ENCODE data around the gene CRNN. TPM values are rescaled to one million over a fixed set of nuclear protein-coding genes. Genes with fewer than 3 reads are reported as not detected.

Gene CRNN
- total RNA-seq, 1 donor from 2014 or later, result not detected

DNA sequence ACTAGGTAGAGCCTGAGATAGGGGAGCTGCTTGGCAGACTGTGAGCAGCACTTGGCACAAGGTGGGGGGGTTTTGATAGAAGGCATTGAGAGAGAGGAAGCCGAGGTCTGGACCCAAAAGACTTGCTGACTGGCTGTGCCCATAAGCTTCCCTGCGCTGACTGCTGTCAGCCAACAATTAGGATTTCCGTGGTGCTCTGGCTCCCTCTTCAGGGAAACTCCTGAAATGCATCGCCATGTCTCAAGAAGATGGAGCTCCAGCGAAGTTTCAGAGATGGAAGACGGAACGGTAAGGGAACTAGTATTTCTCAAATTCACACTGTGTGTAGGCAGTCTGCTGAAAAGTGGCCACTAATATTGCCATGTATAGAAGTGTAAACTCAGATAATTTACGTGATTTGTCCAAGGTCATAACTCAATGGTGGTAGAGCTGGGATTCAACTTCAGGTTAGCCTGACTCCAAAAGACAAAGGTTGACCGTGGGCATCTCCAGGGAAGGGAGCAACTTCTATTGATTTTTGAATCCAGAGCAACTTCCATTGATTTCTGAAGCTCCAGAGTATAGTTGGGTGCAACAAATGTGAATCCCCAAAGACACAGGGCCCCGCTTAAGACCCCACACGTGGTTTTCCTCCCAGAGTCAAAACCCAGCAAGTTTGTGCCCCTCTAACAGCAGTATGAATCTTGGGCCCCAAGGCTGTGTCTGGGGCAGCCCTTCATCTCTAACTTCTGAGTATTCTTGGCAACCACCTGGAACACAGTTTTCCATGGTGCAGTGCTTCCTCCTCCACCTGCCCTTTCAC lies 44.5 kb upstream of the CRNN start:
- DNase-seq (ENCODE audit: low spot score, unreplicated experiment), result peak; percentile 17

DNA sequence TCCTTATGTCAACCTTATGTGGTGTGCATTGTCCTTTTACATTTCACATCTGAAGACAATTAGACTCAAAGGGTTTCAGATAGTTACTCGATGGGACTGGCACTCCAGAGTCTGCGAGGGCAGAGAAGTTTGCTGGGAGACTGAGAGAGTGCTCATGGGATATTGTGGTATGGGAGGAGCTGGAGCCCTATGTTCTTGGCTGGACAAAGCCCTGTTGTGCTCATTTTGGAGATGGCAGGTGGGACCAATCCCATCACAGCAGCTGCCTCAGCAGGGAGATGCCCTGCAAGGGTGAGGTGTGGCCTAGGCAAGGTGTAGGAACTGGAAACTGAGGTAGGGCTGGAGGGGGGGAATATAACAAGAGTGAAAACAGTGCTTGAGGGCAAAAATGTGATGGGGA lies 43.5 kb upstream of the CRNN start:
- Mint-ChIP-seq H3K36me3 (ENCODE audit: insufficient read depth) (no peaks in the 10 kb centered on the region), H3K4me3 (ENCODE audit: low read depth) (no peak overlapping the region), H3K9me3 (ENCODE audit: low read depth) (peaks cover 43% of the 10 kb centered on the region), H3K27me3 (no peaks in the 10 kb centered on the region), H3K4me1 (ENCODE audit: low read depth) (no peaks in the 10 kb centered on the region), H3K27ac (no peak overlapping the region)
- DNase-seq (ENCODE audit: low spot score, unreplicated experiment), result no peak
- TF ChIP-seq, protein P1, sequence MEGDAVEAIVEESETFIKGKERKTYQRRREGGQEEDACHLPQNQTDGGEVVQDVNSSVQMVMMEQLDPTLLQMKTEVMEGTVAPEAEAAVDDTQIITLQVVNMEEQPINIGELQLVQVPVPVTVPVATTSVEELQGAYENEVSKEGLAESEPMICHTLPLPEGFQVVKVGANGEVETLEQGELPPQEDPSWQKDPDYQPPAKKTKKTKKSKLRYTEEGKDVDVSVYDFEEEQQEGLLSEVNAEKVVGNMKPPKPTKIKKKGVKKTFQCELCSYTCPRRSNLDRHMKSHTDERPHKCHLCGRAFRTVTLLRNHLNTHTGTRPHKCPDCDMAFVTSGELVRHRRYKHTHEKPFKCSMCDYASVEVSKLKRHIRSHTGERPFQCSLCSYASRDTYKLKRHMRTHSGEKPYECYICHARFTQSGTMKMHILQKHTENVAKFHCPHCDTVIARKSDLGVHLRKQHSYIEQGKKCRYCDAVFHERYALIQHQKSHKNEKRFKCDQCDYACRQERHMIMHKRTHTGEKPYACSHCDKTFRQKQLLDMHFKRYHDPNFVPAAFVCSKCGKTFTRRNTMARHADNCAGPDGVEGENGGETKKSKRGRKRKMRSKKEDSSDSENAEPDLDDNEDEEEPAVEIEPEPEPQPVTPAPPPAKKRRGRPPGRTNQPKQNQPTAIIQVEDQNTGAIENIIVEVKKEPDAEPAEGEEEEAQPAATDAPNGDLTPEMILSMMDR (IDR thresholded peaks at IDR 0.05; ENCODE audit: unreplicated experiment), result no peak

More for the DNA sequence above, 44.5 kb upstream of the CRNN start:
- Mint-ChIP-seq H3K36me3 (ENCODE audit: insufficient read depth) (no peaks in the 10 kb centered on the region), H3K4me1 (ENCODE audit: low read depth) (no peaks in the 10 kb centered on the region), H3K9me3 (ENCODE audit: low read depth) (peaks cover 35% of the 10 kb centered on the region), H3K4me3 (ENCODE audit: low read depth) (no peak overlapping the region), H3K27me3 (no peaks in the 10 kb centered on the region), H3K27ac (no peak overlapping the region)
- TF ChIP-seq, protein P1 (IDR thresholded peaks at IDR 0.05; ENCODE audit: unreplicated experiment), result peak; percentile 55

DNA sequence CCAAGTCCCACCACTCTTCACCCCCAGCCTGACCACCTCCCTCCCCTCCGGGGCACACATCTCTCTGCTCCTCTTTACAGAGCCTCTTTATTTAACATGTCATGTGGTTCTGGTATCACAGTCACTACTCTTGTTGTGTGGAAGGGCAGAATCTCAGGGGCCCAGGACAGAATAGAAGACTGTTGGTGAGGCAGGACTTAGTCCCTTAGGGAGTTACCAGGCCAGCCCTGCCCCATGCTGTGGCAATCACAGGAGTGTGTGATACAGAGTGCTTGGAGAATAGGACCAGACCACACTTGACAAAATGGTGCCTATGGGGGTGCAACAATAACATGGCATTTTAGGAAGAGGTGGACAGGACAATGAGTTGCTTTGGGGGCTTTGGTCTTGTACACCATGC lies 43.0 kb upstream of the CRNN start:
- H3K9me3 Mint-ChIP-seq (ENCODE audit: low read depth), result peaks cover 47% of the 10 kb centered on the region
- H3K4me1 Mint-ChIP-seq (ENCODE audit: low read depth), result no peaks in the 10 kb centered on the region
- DNase-seq (ENCODE audit: low spot score, unreplicated experiment), result no peak
- TF ChIP-seq, protein P1 (IDR thresholded peaks at IDR 0.05; ENCODE audit: unreplicated experiment), result no peak
- no peak overlapping the region for H3K27ac Mint-ChIP-seq
- H3K36me3 Mint-ChIP-seq (ENCODE audit: insufficient read depth), result no peaks in the 10 kb centered on the region
- H3K4me3 Mint-ChIP-seq (ENCODE audit: low read depth), result no peak overlapping the region
- H3K27me3 Mint-ChIP-seq, result no peaks in the 10 kb centered on the region

DNA sequence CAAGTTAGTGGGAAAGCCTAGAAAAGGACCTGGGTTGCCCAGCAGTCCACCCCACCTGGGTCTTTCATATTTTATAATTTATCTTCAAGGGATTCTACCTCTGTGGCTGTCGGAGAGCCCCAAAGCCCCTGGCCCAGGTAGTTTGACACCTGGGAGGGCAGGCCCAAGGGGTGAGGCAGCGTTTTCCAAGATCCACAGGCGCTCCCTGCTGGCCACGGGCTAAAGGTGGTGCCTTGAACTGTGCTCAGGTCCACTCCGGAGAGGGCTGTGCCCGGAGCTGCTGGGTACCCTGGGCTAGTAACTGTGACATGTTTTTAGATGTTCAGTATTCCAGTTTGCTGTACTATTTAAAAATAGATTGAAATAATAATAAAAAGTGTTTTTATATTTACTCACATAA lies 37.2 kb upstream of the CRNN start:
- Mint-ChIP-seq H3K9me3 (ENCODE audit: low read depth) (peaks cover 35% of the 10 kb centered on the region), H3K4me3 (ENCODE audit: low read depth) (no peak overlapping the region), H3K36me3 (ENCODE audit: insufficient read depth) (no peaks in the 10 kb centered on the region), H3K27ac (no peak overlapping the region), H3K27me3 (no peaks in the 10 kb centered on the region), H3K4me1 (ENCODE audit: low read depth) (no peaks in the 10 kb centered on the region)
- no peak for DNase-seq (ENCODE audit: low spot score, unreplicated experiment)
- TF ChIP-seq, protein P1 (IDR thresholded peaks at IDR 0.05; ENCODE audit: unreplicated experiment), result no peak

DNA sequence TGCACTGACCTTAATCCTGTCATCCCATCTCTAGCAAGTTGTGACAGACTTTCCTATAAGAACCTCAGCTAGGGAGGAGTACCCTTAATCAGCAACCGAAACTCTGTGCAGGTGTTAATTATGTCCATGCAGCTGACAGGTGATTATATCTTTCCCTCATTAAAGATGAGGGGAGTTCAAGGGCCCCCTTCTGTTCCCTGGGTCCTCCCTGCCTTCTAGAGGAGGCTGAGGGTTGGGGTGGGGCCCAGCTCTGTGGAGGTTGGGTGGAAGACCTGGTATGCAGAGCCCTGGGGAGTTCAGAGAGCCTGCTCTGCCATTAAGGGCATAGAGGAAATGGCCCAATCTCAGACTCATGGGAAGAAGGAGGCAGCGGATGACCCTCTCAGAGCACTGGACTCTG lies 35.6 kb upstream of the CRNN start:
- Mint-ChIP-seq H3K27me3 (no peaks in the 10 kb centered on the region), H3K4me3 (ENCODE audit: low read depth) (no peak overlapping the region), H3K36me3 (ENCODE audit: insufficient read depth) (no peaks in the 10 kb centered on the region), H3K27ac (no peak overlapping the region), H3K9me3 (ENCODE audit: low read depth) (peaks cover 39% of the 10 kb centered on the region), H3K4me1 (ENCODE audit: low read depth) (no peaks in the 10 kb centered on the region)
- TF ChIP-seq, protein P1 (IDR thresholded peaks at IDR 0.05; ENCODE audit: unreplicated experiment), result no peak
- no peak for DNase-seq (ENCODE audit: low spot score, unreplicated experiment)

Data from progenitor cell of endocrine pancreas (in vitro differentiated cells).